Cardiac septum (tissue), 1 donor: Measurements from ENCODE around the gene LARP1. TPM values are rescaled to one million over a fixed set of nuclear protein-coding genes. Genes with fewer than 3 reads are reported as not detected.
"Not testable (repeated sequence)": the region's sequence is repeated elsewhere in the genome, so short reads cannot be mapped to it uniquely, and the experiment has no call there.

Experiments
- DNase-seq: peaks from one replicate; pipeline ENCODE4 v3.0.0-alpha.2; 2020; ENCODE audit warnings: low spot score
- intact Hi-C: fragments of 100-400 bp; cut with DNase I; formaldehyde crosslinking; loops from one replicate; pipeline ENCODE4 v1.14.0; 2022
- total RNA-seq: library from RNA; stranded (reverse); fragmentation: NEBNext Ultra II Directional; extraction: Animal tissue kit (Norgen Biotek cat#: 25700); gene quantifications from one replicate; pipeline ENCODE4 v1.2.1, GENCODE V29; 2021
- donor health status: DM: no; HTN: no; CAD: no.

LARP1 gene
- total RNA-seq, 1 donor from 2014 or later, result 160 TPM

DNA sequence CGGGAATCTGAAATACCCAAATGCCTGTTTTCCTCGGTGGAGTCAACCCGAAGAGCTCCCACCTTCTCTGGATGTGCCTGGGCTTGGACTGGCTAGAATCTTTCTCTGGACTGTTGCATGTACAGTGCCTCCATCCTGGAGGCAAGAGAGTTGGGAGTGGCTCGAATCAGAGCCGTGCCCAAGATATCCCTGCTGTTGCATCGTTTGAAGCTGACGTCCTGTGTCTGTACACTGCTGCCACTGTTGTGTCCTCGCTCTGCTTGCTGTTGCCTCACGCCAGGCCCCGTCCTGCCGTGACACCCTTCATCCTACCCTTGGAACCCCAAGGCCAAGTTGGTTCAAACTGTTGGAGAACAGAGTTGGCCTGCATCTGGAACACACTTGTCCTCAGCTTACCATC is 59.8 kb downstream of the LARP1 start:
- no peak for DNase-seq
- intact Hi-C loops, result no loop called here

DNA sequence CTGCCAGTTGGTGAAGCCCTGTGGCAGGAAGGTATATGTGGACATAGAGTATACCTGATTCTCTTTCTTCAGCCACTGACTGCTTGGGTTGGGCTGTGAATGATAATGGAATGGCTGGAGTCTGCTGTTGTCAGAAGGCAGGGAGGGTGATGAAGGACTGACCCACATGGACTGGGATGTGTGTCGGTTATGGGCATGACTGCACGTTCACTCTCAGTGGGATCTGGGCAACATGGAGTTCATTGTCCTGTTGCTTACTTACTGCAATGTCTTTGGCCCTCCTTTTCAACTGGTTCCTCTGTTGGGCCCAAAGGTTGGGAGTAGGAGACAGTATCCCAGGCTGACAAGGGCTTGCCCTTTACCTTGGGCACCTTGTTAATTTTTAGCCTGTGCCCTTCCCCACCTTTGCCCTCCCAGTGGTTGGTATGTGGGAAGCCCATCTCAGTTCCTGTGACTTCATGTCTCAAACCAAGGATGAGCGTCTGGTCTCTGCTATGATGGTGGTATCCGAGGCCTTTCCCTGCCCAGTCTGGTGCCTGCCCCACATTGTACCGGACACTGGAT is 60.6 kb downstream of the LARP1 start:
- DNase-seq, result no peak
- intact Hi-C loops, result no loop called here

DNA sequence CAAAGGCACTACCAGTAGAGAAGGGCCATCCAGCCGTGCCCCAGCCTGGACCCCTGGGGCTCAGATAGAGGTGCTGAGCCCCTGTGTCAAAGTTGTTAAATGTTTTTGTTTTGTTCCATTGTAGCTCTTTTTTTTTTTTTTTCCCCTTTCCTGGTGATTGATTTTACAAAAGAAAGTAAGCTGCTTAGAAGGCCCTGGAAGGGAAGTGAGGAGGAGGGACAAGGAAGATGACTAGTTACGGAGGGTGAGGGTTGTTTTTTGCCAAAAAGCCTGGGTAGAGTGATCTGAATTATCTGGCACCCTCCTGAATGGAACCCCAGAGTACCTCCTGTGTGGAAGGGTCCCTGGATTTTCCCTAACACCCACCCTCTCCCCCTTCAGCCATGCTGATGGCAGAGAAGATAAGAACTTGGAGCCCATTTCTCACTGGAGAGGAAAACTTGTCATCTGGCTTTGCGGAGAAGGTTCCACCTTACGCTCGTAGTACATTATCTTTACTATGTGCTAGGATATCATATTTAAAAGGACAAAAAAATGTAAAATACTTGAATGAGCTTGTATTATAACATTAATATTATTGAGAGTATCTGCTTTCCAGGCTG is 61.8 kb downstream of the LARP1 start:
- intact Hi-C loops, result no loop called here
- DNase-seq, result no peak

DNA sequence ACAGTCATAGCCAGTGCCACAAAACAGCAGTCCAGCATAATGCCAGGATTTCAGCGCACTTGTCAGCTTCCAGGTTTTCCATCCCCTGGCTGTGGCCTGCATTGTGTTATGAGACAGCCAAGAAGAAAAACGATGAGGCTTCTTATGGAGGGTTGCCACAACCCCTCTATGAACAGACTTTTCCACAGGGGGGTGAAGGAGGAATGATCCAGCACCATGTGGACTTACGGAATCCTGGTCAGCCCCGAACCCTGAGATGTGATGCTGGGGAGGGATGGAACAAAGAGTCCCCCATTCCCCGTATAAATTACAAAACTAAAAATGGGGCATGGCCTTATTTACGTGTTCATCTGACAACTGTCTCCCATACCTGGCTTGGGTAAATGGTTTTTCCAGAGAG is 62.6 kb downstream of the LARP1 start:
- intact Hi-C loops, result no loop called here
- DNase-seq, result no peak

DNA sequence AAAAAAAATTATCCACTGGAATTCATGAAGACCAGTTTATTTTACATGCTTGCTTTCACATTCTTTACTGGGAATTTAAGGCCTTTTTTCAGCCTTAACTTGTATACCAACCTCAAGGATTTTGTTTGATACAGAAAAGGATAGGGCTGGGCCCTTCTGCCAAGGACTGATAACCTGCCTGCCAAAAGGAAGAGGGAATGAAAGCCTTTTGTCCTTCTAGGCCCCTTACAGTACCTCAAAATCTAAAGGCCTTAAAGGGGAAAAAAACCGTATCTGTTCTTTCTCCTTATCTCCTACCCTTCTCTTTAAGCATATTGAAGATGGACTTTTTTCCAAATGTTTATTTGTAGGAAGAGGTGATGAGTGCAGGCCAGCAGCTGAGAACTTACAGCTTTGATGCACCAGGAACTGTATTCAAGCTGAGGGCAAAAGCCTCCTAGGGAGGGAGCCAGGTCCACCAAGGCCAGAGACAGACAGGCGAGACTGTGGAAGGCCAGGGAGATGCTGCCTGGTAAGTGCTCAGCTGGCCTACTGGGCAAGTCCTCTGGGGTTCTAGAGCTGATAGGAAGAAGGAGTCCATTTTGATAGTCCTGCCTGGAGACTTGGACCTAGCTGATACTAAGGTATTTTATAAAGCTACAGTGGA is 63.4 kb downstream of the LARP1 start:
- intact Hi-C loops, result no loop called here
- DNase-seq, result no peak

DNA sequence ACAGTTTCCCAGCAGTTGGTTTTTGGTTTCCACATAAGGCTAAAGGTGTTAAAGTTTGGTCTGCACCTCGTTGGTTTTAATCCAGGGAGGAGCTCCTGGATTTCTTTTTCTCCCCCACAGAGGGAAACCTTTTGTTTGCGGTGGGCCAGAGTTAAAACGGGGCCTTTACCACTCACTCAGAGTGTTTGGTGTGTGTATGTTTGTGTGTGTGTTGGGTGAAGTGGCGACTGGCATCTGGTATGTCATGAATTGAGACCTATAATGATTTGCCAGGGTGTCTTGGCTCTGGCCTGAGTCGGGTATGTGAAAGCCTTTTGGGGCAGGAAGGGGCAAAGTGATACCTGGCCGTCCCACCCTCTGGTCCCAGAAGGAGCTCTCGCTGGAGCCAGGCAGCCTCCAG is 64.4 kb downstream of the LARP1 start:
- intact Hi-C loops, result no loop called here
- DNase-seq, result no peak

DNA sequence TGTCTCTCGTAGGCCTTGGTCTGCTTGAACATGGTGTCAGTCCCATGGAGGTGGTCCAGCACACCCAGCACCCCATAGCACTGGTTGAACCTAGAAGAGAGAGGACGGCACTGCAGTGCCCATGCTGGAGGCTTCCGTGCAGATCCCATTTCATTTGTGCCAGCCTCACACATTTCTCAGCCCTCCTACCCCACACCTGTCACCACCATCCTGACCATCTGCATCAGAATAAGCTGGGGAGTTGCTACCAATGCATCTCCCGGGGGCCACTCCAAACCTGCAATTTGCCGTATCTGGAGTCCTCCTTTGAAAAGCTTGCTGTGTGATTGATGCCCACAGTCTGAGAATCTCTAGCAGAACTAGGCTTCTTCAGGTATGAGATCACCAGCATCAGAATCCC is 65.2 kb downstream of the LARP1 start:
- DNase-seq, result no peak
- intact Hi-C loops, result no loop called here

DNA sequence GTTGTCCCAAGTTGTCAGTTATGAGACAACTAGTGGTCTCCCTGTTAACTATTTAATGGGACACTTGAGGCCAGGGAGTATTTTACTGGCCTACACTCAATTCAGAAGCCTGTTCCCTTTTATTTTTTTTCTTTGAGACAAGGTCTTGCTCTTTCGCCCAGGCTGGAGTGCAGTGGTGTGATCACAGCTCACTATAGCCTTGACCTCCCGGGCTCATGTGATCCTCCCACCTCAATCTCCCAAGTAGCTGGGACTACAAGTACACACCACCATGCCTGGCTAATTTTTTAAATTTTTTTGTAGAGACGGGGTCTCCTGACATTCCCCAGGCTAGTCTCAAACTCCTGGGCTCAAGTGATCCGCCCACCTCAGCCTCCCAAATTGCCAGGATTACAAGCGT is 67.7 kb downstream of the LARP1 start:
- DNase-seq, intact Hi-C loops: not testable (repeated sequence)

DNA sequence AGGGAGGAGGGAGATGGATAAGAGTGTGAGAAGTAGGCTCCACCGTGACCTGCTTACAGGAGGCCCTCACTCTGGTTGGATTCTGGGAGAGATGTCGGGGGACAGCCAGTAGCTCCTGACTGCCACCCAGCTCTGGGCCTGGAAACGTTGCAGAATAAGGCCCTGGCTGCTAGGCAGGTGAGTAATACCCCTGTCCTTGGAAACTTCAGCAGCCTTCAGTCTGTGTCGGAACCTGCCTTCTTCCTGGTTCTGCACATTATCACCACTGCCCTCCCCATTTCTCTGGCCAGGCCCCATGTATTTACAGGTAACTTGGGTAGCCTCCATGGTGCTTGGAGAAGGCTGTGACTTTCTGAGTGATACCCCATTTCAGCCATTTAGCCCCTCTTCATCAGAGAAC is 68.4 kb downstream of the LARP1 start:
- intact Hi-C loops, result no loop called here
- DNase-seq, result no peak

DNA sequence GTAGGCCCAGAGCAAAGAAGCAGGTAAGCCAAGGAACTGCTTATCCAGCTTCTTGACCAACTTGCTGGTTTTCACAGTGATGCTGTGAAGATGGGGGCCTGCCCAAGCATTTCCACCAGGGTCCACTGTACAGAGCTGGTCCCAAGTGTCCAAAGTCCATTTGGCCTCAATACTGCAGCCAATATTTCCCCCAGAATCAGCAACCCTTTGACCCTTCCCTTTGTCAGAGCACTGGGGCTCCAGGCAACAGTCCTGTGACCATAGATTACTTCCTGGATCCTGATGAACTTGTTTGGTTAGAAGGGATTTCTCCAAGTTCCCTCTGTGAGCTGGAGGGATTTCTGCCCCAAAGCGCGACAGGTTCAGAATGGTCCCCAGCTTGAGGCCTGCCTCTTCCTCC is 68.9 kb downstream of the LARP1 start:
- no peak for DNase-seq
- intact Hi-C loops, result no loop called here

DNA sequence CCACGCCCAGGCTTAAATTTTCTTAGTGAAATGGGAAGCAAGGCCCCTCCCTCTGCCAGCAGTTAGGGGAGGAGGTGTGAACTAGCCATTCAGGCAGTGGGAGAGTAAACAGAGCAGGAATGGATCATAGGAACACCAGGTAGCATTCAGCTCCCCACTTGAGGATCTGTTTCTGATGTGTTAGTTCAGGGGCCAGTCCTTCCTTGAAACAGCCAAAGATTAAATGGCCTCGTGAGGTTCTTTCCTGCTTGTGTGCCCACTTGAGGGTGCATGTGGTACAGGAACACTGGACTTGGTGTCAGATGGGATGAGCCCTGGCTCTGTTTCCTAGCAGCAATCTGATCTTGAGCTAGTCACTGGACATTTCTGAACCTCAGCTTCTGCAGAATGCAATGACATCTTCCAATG is 74.0 kb downstream of the LARP1 start:
- DNase-seq, result no peak
- intact Hi-C loops, result no loop called here

DNA sequence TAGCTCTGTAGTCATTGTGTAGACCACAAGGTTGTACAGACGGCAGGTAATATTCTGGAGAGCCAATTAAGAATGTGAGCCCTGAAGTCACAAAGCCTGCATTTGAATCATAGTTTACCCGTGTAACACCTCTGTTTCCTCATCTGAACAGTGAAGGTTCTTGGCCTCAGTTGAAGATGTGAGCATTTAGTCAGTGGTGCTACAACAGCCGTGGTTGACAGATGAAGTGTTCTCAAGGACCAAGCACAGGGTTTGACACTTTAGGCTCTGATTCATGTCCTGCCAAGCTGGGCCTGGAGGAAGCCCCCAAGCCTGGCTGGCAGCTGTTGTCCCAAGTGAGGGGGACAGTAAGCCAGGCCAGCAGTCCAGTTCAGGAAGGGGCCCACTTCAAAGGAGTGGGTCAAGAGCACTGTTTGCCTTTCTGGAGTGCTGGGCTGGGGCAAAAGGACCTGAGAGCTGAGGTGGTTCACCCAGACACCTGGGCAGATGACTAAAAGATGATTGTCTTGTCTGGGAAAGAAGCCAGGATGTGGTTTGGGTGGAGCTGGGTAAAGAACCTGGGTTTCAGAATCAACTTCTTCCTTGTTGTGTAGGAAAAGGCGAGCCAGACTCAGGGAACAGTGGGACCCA is 74.5 kb downstream of the LARP1 start:
- intact Hi-C loops, result no loop called here
- no peak for DNase-seq

DNA sequence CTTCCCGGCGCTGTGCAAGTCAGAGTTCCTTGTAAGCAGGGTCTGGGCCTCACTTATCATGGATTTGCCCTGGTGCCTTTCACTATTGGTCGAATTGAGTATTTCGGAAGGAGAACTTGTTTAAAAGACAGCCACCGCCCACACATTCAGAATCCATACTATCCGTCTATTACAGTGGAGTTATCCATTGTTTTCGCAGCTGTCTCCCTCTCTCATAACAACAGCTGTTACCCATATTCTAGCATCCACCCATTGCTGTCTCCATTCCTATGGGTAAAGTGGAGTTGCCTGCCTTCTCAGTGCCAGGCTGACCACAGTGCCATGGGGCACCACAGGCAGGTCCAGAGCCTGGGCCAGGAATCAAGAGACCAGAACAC is 75.0 kb downstream of the LARP1 start:
- no peak for DNase-seq
- intact Hi-C loops, result no loop called here

DNA sequence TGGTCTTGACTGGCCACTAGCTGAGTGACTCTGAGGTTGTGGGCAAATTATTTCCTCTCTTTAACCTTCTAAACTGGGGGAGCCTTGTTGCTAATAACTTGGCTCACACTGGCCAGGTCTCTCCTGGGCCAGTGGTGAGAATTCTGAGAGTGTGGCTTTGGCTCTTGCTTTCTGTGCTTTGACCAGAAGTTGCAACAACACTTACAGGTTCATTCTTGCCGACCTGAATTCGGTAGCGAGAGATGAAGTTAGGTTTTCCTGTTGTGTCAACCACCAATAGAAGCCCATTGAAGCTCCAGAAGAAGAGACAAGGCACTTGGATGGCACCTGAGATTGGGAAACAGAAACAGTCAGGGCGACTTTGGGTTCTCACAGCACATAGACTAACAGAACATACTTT is 75.4 kb downstream of the LARP1 start:
- DNase-seq, result no peak
- intact Hi-C loops, result no loop called here

DNA sequence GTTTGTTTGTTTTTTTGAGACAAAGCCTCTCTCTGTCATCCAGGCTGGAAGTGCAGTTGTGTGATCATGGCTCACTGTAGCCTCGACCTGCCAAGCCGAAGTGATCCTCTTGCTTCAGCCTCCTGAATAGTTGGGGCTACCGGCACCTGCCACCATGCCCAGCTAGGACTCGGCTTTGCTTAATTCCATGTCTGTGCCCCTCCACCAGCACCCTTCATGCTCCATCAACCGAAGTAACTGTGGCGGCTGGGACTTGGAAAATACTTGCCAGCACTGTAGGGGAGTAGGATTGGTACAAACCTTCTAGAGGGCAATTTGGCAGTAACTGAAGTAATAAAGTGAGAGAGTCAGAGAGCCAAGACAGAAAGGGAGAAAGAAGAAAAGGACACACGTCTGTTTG is 76.3 kb downstream of the LARP1 start:
- intact Hi-C loops, result no loop called here
- DNase-seq, result no peak

DNA sequence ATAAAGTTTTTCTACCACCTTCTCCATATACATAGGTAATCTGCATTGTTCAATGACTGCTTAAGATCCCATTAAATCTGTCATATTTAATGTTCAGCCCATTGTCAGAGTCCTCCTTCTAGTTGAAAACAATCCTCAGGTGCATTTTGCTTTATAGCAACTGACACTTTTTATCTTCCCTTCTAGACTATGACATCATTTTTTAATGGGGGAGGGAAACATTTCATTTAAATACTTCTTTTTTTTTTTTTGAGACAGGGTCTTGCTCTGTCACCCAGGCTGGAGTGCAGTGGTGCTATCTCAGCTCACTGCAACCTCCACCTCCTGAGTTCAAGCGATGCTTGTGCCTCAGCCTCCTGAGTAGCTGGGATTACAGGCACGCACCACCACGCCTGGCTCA is 77.6 kb downstream of the LARP1 start:
- intact Hi-C loops, DNase-seq: not testable (repeated sequence)

DNA sequence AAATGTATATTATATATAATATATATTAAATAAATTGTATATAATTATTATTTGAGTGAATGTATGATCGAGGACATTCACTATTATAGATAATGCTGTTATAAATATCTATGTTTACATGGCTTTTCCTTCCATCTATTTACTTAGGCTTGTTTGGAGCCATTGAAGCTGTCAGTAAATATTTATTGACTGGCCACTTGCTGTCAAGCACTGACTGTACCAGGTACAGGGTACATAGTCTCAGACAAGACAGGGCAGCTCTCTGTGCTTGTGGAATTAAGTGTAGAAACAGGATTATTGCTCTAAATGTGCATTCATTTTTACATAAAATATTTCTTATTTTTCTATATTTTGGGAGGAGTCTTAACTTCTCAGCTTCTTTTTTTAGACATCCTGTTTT is 78.9 kb downstream of the LARP1 start:
- intact Hi-C loops, result no loop called here
- no peak for DNase-seq

DNA sequence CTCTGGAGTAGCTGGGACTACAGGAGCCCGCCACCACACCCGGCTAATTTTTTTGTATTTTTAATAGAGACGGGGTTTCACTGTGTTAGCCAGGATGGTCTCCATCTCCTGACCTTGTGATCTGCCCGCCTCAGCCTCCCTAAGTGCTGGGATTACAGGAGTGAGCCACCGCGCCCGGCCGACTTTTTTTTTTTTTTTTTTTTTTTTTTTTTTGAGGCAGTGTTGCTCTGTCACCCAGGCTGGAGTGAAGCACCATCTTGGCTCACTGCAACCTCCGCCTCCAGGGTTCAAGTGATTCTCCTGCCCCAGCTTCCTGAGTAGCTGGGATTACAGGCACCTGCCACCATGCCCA is 80.5 kb downstream of the LARP1 start:
- intact Hi-C loops, DNase-seq: not testable (repeated sequence)

DNA sequence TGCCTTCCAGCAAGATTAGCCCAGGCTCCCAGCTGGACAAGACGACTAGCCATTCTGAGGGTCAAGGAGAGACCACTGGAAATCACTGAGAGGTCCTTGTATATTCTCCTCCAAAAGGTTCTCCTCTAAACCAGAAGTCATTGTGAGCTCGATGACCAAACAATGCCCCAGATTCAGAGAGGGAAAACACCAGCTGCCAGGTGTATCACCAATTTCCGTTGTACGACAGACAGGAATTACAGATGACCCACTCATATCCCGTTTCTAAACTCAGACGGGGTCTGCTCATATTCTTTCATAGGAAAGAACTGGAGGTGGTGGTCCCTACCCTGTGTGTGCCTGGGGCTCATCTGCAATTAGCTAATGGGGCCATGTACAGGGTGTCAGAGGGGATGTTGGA is 81.0 kb downstream of the LARP1 start:
- intact Hi-C loops, result no loop called here
- no peak for DNase-seq

DNA sequence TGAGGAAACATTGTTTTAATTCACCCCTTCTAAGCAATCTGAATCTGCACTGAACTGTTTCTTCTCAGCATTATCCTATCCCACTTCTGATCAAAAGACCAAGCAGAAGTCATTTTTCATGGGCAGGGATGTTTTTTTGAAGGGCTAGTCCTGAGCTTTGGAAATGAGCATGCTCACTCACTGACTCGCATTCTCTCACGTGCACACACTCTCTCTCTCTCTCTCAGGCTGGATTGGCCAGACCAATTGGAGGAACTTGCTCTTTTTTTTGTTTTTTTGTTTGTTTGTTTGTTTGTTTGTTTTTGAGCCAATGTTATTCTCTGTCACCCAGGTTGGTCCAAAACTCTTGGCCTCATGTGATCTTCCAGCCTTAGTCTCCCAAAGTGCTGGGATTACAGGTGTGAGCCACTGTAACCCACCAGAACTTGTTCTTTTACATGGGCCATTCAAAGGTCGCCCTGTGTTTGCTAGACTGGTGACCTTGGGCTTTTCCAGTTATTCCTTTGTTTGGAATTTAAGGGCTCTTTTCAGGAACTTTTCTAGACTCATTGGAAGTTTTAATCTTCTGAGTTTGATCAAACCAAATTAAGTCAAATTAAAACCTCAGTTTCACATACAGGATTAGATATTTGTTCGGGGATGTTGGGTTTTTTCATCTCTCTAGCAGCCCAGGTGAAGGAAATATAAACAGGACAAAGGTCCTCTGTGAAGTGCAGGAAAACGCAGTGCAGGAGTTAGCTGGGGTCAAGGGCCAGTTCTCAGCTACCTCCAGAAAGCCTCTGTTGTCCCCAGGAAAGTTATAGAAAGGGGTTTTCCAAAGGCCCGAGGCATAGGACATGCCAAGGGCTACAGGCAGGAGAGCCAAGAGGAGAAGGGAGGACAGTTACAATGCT is 82.1 kb downstream of the LARP1 start:
- intact Hi-C loops, result no loop called here
- DNase-seq, result no peak
